Adrenal gland (tissue), 12 donors: ENCODE results near the gene PTPRN2. TPM values are rescaled to one million over a fixed set of nuclear protein-coding genes. Genes with fewer than 3 reads are reported as not detected.
"Not testable (repeated sequence)": the region's sequence is repeated elsewhere in the genome, so short reads cannot be mapped to it uniquely, and the experiment has no call there.

ENCODE experiments used
- DNase-seq, 7 donors: peaks; one replicate each; pipeline ENCODE4 v3.0.0-alpha.2; 2019 to 2020
- H3K27ac ChIP-seq, 5 donors: fragments of 200-600 bp; sonication (generic) in 4 of 5; 1 replicate in 3 of 5; 2 replicates in 2 of 5; pipeline versions ENCODE4 v1.5.1 to v1.8.0; 2016 to 2020; ENCODE audit warnings: mild to moderate bottlenecking in 1 of 5
- H3K27me3 ChIP-seq: fragments of 200-600 bp; 2 replicates; pipeline ENCODE4 v1.8.0; 2021
- H3K36me3 ChIP-seq, 2 donors: fragments of 200-600 bp; replicated peaks in 1 of 2; 1 replicate in 1 of 2; 2 replicates in 1 of 2; pipeline versions ENCODE4 v1.5.1 to v1.8.0; 2018 to 2022
- H3K4me1 ChIP-seq, 2 donors: fragments of 200-600 bp; replicated peaks in 1 of 2; 1 replicate in 1 of 2; 2 replicates in 1 of 2; pipeline versions ENCODE4 v1.5.1 to v1.8.0; 2018 to 2021
- H3K4me3 ChIP-seq, 4 donors: fragments of 200-600 bp; sonication (generic) in 3 of 4; one replicate each; pipeline ENCODE4 v1.5.1; 2016 to 2018
- H3K9me3 ChIP-seq, 3 donors: fragments of 200-600 bp; sonication (generic) in 1 of 3; replicated peaks in 1 of 3; 1 replicate in 2 of 3; 2 replicates in 1 of 3; pipeline versions ENCODE4 v1.5.1 to v1.8.0; 2016 to 2021
- CTCF ChIP-seq, 6 experiments: fragments of 450-650 bp in 4 of 6; fragments of 200-600 bp in 2 of 6; sonication (generic) in 1 of 6; IDR thresholded peaks; 1 replicate in 5 of 6; 2 replicates in 1 of 6; pipeline versions ENCODE4 v1.5.1 to v1.8.0; 2016 to 2021; ENCODE audit warnings: antibody characterized with exemption in 6 of 6, mild to moderate bottlenecking in 2 of 6, moderate library complexity in 1 of 6
- POLR2A ChIP-seq, 2 donors: fragments of 450-650 bp; IDR thresholded peaks; one replicate each; pipeline ENCODE4 v1.6.1; 2017; ENCODE audit warnings: antibody characterized with exemption in 2 of 2, mild to moderate bottlenecking in 2 of 2, moderate library complexity in 1 of 2
- WGBS, 4 donors: extraction: QIAGEN DNeasy Blood & Tissue Kit in 2 of 4; methylation state at CpG; one replicate each; pipeline versions ENCODE4 v1.1.5 to v1.1.7; 2013 to 2017; 5-methylcytosine and 5-hydroxymethylcytosine counted together
- intact Hi-C, 2 donors: fragments of 100-400 bp; cut with DNase I; formaldehyde crosslinking; loops; one replicate each; pipeline versions ENCODE4 v1.14.1 to v1.15.0; 2022 to 2023
- polyA plus RNA-seq, 3 donors: library from polyadenylated mRNA; stranded (reverse); fragments of 200-250 nt in 2 of 3; fragments of 350-450 nt in 1 of 3; fragmentation: Illumina TruSeq in 1 of 3; extraction: RNeasy Lipid Tissue Mini Kit (QIAGEN cat#74804) in 1 of 3; gene quantifications; one replicate each; pipeline ENCODE4 v1.2.3, GENCODE V29; 2013 to 2014
- total RNA-seq, 9 donors: library from RNA; depleted of rRNA in 4 of 9; stranded (reverse); fragments of >200 nt in 4 of 9; fragments of 120-200 nt in 1 of 9; fragmentation: NEBNext Ultra II Directional in 1 of 9; extraction: Animal tissue kit (Norgen Biotek cat#: 25700) in 1 of 9; gene quantifications; one replicate each; pipeline versions ENCODE4 v1.1.0 to v1.2.4, GENCODE V29; 2013 to 2023
- donor health status: healthy with polysubstance abuse.
- donor health status: Bipolar disorder and iron deficiency.
- donor health status: DM: yes; HTN: yes; CAD: no.
- donor health status: DM: no; HTN: no; CAD: no.
- donor health status: DM: no; HTN: no; CAD: no.
- donor health status: DM: yes; HTN: yes; CAD: no.

PTPRN2 gene
- total and polyA plus RNA-seq, 12 donors, result 2.2 to 16.2 (median 3.4) TPM

- Histone ChIP-seq H3K27ac (no peak overlapping the region), H3K4me3 (no peak overlapping the region), H3K9me3 (peaks cover 0 to 11% (median 0%) of the 10 kb centered on the region in 3 donors), H3K27me3 (no peaks in the 10 kb centered on the region), H3K36me3 (no peaks in the 10 kb centered on the region), H3K4me1 (no peaks in the 10 kb centered on the region)
- intact Hi-C loops, result no loop called here
- TF ChIP-seq CTCF (IDR thresholded peaks at IDR 0.05), result no peak
- no peak for TF ChIP-seq POLR2A (IDR thresholded peaks at IDR 0.05)
- DNase-seq, result peak in 1 of 7 donors; percentile 4
- 84 to 88% (median 84%) methylated on average over 26 to 30 of the region's 33 CpGs for WGBS, 4 donors
Measured at GRCh38 chr7:158309868-158310763, 277.5 kb downstream of the PTPRN2 start.

DNA sequence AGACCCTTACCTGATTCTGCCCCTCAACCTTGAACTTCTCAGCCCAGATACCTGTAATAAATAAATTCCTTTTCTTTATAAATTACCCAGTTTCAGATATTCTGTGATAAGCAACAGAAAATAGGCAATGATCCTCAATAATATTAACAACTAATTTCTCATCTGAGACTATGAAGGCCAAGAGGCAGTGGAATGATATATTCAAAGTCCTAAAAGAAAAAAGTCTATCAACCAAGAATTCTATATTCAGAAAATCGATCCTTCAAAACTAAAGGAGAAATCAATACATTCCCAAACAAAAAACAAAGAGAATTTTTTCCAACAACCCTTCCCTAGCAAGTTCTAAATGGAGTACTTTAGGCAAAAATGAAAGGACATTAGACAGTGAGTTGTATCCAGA is 279.6 kb downstream of the PTPRN2 start:
- intact Hi-C loops, result no loop called here
- peaks cover 0 to 11% (median 0%) of the 10 kb centered on the region in 3 donors for H3K9me3 ChIP-seq
- no peak overlapping the region for H3K4me3 ChIP-seq
- no peak overlapping the region for H3K27ac ChIP-seq
- no peaks in the 10 kb centered on the region for H3K4me1 ChIP-seq
- no peak for TF ChIP-seq POLR2A (IDR thresholded peaks at IDR 0.05)
- TF ChIP-seq CTCF (IDR thresholded peaks at IDR 0.05), result no peak
- no peaks in the 10 kb centered on the region for H3K36me3 ChIP-seq
- DNase-seq, result no peak
- no peaks in the 10 kb centered on the region for H3K27me3 ChIP-seq
- 69 to 91% (median 79%) methylated on average over 1 of the region's 1 CpG for WGBS, 4 donors

- H3K36me3 ChIP-seq, DNase-seq, H3K4me3 ChIP-seq, intact Hi-C loops, H3K4me1 ChIP-seq, H3K27me3 ChIP-seq, H3K27ac ChIP-seq: not testable (repeated sequence)
- WGBS, 4 donors, result 70 to 79% (median 75%) methylated on average over 6 of the region's 6 CpGs
- H3K9me3 ChIP-seq, result peaks cover 0 to 11% (median 0%) of the 10 kb centered on the region in 3 donors
Measured at GRCh38 chr7:158304072-158304471, 283.6 kb downstream of the PTPRN2 start.

DNA sequence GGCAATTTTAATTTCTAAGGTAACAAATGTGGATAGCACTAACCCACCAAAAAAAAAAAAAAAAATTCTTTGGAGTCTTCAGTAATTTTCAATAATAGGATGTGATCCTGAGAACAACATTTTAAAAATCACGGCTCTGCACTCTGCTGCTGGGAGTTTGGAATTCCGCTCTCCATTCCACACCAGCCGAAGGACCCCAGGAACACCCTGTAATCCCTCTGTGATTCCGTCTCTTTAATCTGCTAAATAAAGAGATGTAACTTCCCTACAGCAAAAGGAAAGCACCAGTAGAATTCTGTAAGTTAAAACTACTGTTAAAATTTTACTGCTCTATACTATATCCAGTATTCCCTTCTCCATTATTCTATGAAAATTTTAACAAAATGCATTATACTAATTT is 284.5 kb downstream of the PTPRN2 start:
- DNase-seq, result no peak
- no peaks in the 10 kb centered on the region for H3K36me3 ChIP-seq
- no peaks in the 10 kb centered on the region for H3K27me3 ChIP-seq
- H3K27ac ChIP-seq, result no peak overlapping the region
- TF ChIP-seq POLR2A (IDR thresholded peaks at IDR 0.05) (no peak), CTCF (IDR thresholded peaks at IDR 0.05) (no peak)
- intact Hi-C loops, result no loop called here
- peaks cover 0 to 10% (median 0%) of the 10 kb centered on the region in 3 donors for H3K9me3 ChIP-seq
- no peaks in the 10 kb centered on the region for H3K4me1 ChIP-seq
- no peak overlapping the region for H3K4me3 ChIP-seq
- WGBS, 4 donors, result 75 to 80% (median 79%) methylated on average over 4 of the region's 4 CpGs
